MM.1S (cell line): ENCODE data around the gene CCDC6.

Experiments
- DNase-seq: peaks from one replicate; pipeline ENCODE4 v3.0.0-alpha.2; 2015
- H2AFZ ChIP-seq: fragments of 300-600 bp; sonication (generic); 2 replicates; pipeline ENCODE4 v1.6.0; 2016; ENCODE audit warnings: antibody characterized with exemption, low read length
- H3F3A ChIP-seq: fragments of 300-600 bp; sonication (generic); 2 replicates; pipeline ENCODE4 v1.6.1; 2016; ENCODE audit warnings: mild to moderate bottlenecking, antibody characterized with exemption, low read length, moderate library complexity, mixed read lengths; ENCODE audit not compliant: insufficient read depth
- H3K27ac ChIP-seq: fragments of 300-600 bp; sonication (generic); 2 replicates; pipeline ENCODE4 v1.5.1; 2016; ENCODE audit warnings: mild to moderate bottlenecking, low read length
- H3K27me3 ChIP-seq: fragments of 300-600 bp; sonication (generic); replicated peaks from 2 replicates; pipeline ENCODE4 v1.6.0; 2016; ENCODE audit warnings: low read length; ENCODE audit not compliant: insufficient read depth
- H3K36me3 ChIP-seq: fragments of 300-600 bp; sonication (generic); replicated peaks from 2 replicates; pipeline ENCODE4 v1.6.1; 2016; ENCODE audit warnings: mild to moderate bottlenecking, low read length, mixed read lengths; ENCODE audit not compliant: insufficient read depth
- H3K4me1 ChIP-seq: fragments of 300-600 bp; sonication (generic); 2 replicates; pipeline ENCODE4 v1.6.1; 2016; ENCODE audit warnings: low read length, mixed read lengths
- H3K4me2 ChIP-seq: fragments of 300-600 bp; sonication (generic); 2 replicates; pipeline ENCODE4 v1.6.0; 2016; ENCODE audit warnings: low read depth, low read length
- H3K4me3 ChIP-seq: fragments of 300-600 bp; sonication (generic); 2 replicates; pipeline ENCODE4 v1.5.1; 2016; ENCODE audit warnings: low read length, mixed read lengths
- H3K79me2 ChIP-seq: fragments of 300-600 bp; sonication (generic); 2 replicates; pipeline ENCODE4 v1.6.1; 2016; ENCODE audit warnings: mixed run types, low read length, mixed read lengths
- H3K9ac ChIP-seq: fragments of 300-600 bp; sonication (generic); 2 replicates; pipeline ENCODE4 v1.6.1; 2016; ENCODE audit warnings: low read length, mixed read lengths
- H3K9me2 ChIP-seq: fragments of 300-600 bp; sonication (generic); replicated peaks from 2 replicates; pipeline ENCODE4 v1.6.1; 2016; ENCODE audit warnings: mild to moderate bottlenecking, low read length, mixed read lengths; ENCODE audit not compliant: insufficient read depth
- H3K9me3 ChIP-seq: fragments of 300-600 bp; sonication (generic); replicated peaks from 2 replicates; pipeline ENCODE4 v1.6.1; 2016; ENCODE audit warnings: mild to moderate bottlenecking, low read length, mixed read lengths; ENCODE audit not compliant: insufficient read depth
- H4K20me1 ChIP-seq: fragments of 300-600 bp; sonication (generic); 2 replicates; pipeline ENCODE4 v1.6.1; 2016; ENCODE audit warnings: mild to moderate bottlenecking, low read length, moderate library complexity, mixed read lengths; ENCODE audit not compliant: insufficient read depth
- EZH2 ChIP-seq: fragments of 300-600 bp; sonication (generic); optimal IDR thresholded peaks from 2 replicates; pipeline ENCODE3; 2017; ENCODE audit warnings: low read depth, mild to moderate bottlenecking, antibody characterized with exemption, low read length, mixed read lengths
- EZH2phosphoT487 ChIP-seq: fragments of 300-600 bp; sonication (generic); IDR thresholded peaks from 2 replicates; pipeline ENCODE4 v1.6.1; 2018; ENCODE audit warnings: antibody characterized with exemption, low read length
- TF ChIP-seq, protein P1 (sequence below): fragments of 300-600 bp; sonication (generic); IDR thresholded peaks from 2 replicates; pipeline ENCODE4 v1.5.1; 2016; ENCODE audit warnings: antibody characterized with exemption, low read length, mixed read lengths

CCDC6 gene

DNA sequence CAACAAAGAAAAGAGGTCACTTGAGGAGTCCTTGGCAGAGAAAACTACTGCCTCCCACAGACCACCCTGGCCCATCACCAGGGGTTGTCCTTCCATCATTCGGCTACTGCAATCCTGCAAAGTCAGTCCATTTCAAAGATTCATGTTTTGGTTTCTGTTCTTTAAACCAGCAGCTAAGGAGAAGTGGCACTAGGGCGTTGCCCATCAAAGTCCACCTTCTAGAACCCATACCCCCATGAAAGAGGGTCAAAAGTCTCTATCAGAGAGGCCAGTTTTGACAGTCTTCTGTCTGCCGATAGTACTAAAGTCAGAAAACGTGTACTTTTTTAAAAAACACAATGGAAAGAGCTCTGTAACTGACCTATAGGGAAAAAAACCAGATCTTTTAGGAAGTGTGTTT is 14.4 kb downstream of the CCDC6 start:
- Histone ChIP-seq H3K27me3 (no peaks in the 10 kb centered on the region), H3K27ac (no peak overlapping the region), H3K9me3 (no peaks in the 10 kb centered on the region), H3K4me1 (peaks cover 3% of the 10 kb centered on the region), H3K36me3 (no peaks in the 10 kb centered on the region), H3K9ac (no peak overlapping the region), H4K20me1 (no peaks in the 10 kb centered on the region; the same call in 1 of the 2 replicates), H3F3A (no peaks in the 10 kb centered on the region), H3K79me2 (peaks cover 92% of the 10 kb centered on the region), H3K4me2 (no peak overlapping the region), H3K9me2 (no peaks in the 10 kb centered on the region), H2AFZ (no peak overlapping the region), H3K4me3 (no peak overlapping the region)
- DNase-seq, result no peak
- TF ChIP-seq, protein P1, sequence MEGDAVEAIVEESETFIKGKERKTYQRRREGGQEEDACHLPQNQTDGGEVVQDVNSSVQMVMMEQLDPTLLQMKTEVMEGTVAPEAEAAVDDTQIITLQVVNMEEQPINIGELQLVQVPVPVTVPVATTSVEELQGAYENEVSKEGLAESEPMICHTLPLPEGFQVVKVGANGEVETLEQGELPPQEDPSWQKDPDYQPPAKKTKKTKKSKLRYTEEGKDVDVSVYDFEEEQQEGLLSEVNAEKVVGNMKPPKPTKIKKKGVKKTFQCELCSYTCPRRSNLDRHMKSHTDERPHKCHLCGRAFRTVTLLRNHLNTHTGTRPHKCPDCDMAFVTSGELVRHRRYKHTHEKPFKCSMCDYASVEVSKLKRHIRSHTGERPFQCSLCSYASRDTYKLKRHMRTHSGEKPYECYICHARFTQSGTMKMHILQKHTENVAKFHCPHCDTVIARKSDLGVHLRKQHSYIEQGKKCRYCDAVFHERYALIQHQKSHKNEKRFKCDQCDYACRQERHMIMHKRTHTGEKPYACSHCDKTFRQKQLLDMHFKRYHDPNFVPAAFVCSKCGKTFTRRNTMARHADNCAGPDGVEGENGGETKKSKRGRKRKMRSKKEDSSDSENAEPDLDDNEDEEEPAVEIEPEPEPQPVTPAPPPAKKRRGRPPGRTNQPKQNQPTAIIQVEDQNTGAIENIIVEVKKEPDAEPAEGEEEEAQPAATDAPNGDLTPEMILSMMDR, result no peak
- TF ChIP-seq EZH2 (no peak), EZH2phosphoT487 (no peak)

DNA sequence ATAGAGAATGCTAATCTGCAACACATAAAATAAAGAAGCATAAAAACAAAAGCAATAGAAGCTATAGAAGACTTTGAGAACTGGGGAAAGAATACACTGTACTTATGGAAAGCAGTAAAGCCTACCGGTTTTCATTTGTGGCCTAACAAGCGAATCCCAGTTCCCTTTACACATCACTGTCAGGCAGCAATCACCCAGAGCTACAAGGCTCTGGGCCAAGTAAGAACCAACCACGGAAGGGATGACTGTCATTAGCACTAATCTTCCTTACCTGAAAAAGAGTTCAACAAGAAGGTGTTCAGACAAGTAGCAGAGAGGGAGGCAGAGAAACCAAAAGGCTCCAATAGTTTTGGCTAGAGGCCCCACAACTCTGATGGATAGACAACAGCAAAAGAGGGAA is 15.0 kb downstream of the CCDC6 start:
- no peak for TF ChIP-seq EZH2
- TF ChIP-seq, protein P1, result no peak
- TF ChIP-seq EZH2phosphoT487, result no peak
- Histone ChIP-seq H3K4me3 (no peak overlapping the region), H2AFZ (no peak overlapping the region), H3K36me3 (no peaks in the 10 kb centered on the region), H4K20me1 (no peaks in the 10 kb centered on the region; the same call in 1 of the 2 replicates), H3F3A (no peaks in the 10 kb centered on the region), H3K4me2 (no peak overlapping the region), H3K4me1 (peaks cover 9% of the 10 kb centered on the region), H3K9me3 (no peaks in the 10 kb centered on the region), H3K27me3 (no peaks in the 10 kb centered on the region), H3K79me2 (peaks cover 92% of the 10 kb centered on the region), H3K27ac (no peak overlapping the region), H3K9me2 (no peaks in the 10 kb centered on the region), H3K9ac (no peak overlapping the region)
- no peak for DNase-seq

DNA sequence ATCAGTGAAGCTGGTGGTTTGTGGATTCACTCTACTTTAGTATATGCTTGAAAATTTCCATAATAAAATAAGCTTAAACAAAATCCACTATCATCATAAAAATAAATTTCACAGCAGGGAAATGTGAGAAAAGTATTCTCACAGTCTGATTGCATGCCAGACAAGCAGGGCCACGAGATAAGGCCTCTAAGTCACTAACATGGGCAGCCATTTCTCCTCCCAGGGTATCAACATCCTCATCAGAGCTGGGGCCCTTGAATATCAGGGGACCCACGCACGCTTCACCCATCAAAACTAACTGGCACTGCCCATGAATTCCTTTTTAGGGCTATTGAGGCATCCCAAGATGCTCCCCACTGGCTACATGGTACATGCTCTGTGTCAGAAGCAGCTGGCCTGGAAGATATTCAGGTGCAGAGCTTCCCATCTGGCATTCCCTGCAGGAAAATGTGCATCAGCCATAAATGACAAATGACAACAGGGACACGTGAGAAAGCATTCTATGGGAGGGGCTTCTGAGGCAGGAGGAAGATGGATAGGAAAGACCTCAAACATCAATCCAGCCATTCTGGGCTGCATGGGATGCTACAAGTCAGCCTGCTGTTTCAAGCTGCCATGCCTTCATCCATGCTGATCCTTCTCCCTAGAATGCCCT is 17.4 kb downstream of the CCDC6 start:
- no peak overlapping the region for H3K4me2 ChIP-seq
- H3K9ac ChIP-seq, result no peak overlapping the region
- peaks cover 23% of the 10 kb centered on the region for H3K4me1 ChIP-seq
- H2AFZ ChIP-seq, result no peak overlapping the region
- no peaks in the 10 kb centered on the region for H3K9me3 ChIP-seq
- H3K36me3 ChIP-seq, result no peaks in the 10 kb centered on the region
- no peaks in the 10 kb centered on the region for H3K9me2 ChIP-seq
- H3K27me3 ChIP-seq, result no peaks in the 10 kb centered on the region
- TF ChIP-seq EZH2phosphoT487 (no peak), EZH2 (no peak)
- TF ChIP-seq, protein P1, result no peak
- no peak for DNase-seq
- H4K20me1 ChIP-seq, result peaks cover 1% of the 10 kb centered on the region; the same call in 1 of the 2 replicates
- peaks cover 86% of the 10 kb centered on the region for H3K79me2 ChIP-seq
- peaks cover 9% of the 10 kb centered on the region for H3F3A ChIP-seq
- no peak overlapping the region for H3K27ac ChIP-seq
- no peak overlapping the region for H3K4me3 ChIP-seq
